GM19099 (cell line): ENCODE measurements around the gene SLC22A2.

ENCODE experiments used
- POLR2A ChIP-seq: IDR thresholded peaks from 3 replicates; pipeline ENCODE4 v1.6.1; 2011; ENCODE audit warnings: low read depth; ENCODE audit not compliant: insufficient read length; ENCODE audit errors: extremely low read depth

Gene SLC22A2

GRCh38 chr6:160172704-160173103 is 85.9 kb downstream of the SLC22A2 start:
- TF ChIP-seq POLR2A: no peak

- TF ChIP-seq POLR2A: no peak
Observed at GRCh38 chr6:160170018-160170680, 88.5 kb downstream of the SLC22A2 start.

GRCh38 chr6:160167604-160168399 is 90.8 kb downstream of the SLC22A2 start:
- TF ChIP-seq POLR2A: no peak
